Measurements from ENCODE around the gene NCOR1.

The NCOR1 gene

GRCh38 chr17:16027708-16028584, 187.4 kb downstream of the NCOR1 start:
- DNase-seq (ENCODE audit: low spot score) = peak; percentile 95

- no peak for DNase-seq (ENCODE audit: low spot score)
These were observed 188.4 kb downstream of the NCOR1 start for GRCh38 chr17:16026895-16027294.

- no peak for DNase-seq (ENCODE audit: low spot score)
These were observed 190.1 kb downstream of the NCOR1 start for GRCh38 chr17:16025202-16025601.

- DNase-seq (ENCODE audit: low spot score) = no peak
These were observed 191.5 kb downstream of the NCOR1 start for GRCh38 chr17:16023881-16024280.

- DNase-seq (ENCODE audit: low spot score) = no peak
These were observed 196.0 kb downstream of the NCOR1 start for GRCh38 chr17:16019347-16019746.

- peak; percentile 76 for DNase-seq (ENCODE audit: low spot score)
These were observed 201.4 kb downstream of the NCOR1 start for GRCh38 chr17:16013943-16014407.

GRCh38 chr17:16007439-16007838, 207.9 kb downstream of the NCOR1 start:
- no peak for DNase-seq (ENCODE audit: low spot score)

- DNase-seq (ENCODE audit: low spot score) = no peak
These were observed 209.7 kb downstream of the NCOR1 start for GRCh38 chr17:16005636-16006035.

- no peak for DNase-seq (ENCODE audit: low spot score)
These were observed 211.5 kb downstream of the NCOR1 start for GRCh38 chr17:16003841-16004240.

- no peak for DNase-seq (ENCODE audit: low spot score)
These were observed 212.6 kb downstream of the NCOR1 start for GRCh38 chr17:16002708-16003260.

GRCh38 chr17:16001226-16001897, 214.0 kb downstream of the NCOR1 start:
- DNase-seq (ENCODE audit: low spot score) = peak; percentile 42

GRCh38 chr17:15999974-16000827, 215.1 kb downstream of the NCOR1 start:
- peak; percentile 53 for DNase-seq (ENCODE audit: low spot score)

- peak; percentile 97 for DNase-seq (ENCODE audit: low spot score)
These were observed 216.0 kb downstream of the NCOR1 start, which contains the start of the genes TTC19 and ZSWIM7 for GRCh38 chr17:15999141-15999973. TTC19 (plus strand) TSS chr17:15999824; CDS start chr17:15999849, 25 bp downstream. ZSWIM7 (minus strand) TSS chr17:15999704; CDS start chr17:15999594, 110 bp downstream.

GRCh38 chr17:15998031-15998562, 217.2 kb downstream of the NCOR1 start:
- DNase-seq (ENCODE audit: low spot score) = no peak

GRCh38 chr17:15996322-15996721, 219.0 kb downstream of the NCOR1 start:
- DNase-seq (ENCODE audit: low spot score) = no peak

GRCh38 chr17:15981646-15982580, 233.4 kb downstream of the NCOR1 start:
- no peak for DNase-seq (ENCODE audit: low spot score)

- no peak for DNase-seq (ENCODE audit: low spot score)
These were observed 234.1 kb downstream of the NCOR1 start for GRCh38 chr17:15981208-15981607.

Data from kidney tubule cell (primary cell).